Endothelial cell of umbilical vein (primary cell): ENCODE measurements around the gene FAM110C. TPM values are rescaled to one million over a fixed set of nuclear protein-coding genes. Genes with fewer than 3 reads are reported as not detected.

Experiments
- BruUV-seq: library from RNA; stranded (reverse); fragments of 400-500 nt; replicated peaks from 2 replicates; lab custom pipeline; 2021; lab: Mats Ljungman, UMichigan
- CTCF ChIA-PET: fragments of 300-600, 350-600 bp; sonication (Branson Sonifier 250); formaldehyde crosslinking; loops from one replicate; lab custom pipeline; 2021; ENCODE audit warnings: antibody characterized with exemption, inconsistent platforms; lab: Charles Lee
- POLR2A ChIA-PET: fragments of 300-600, 350-600 bp; sonication (Branson Sonifier 250); formaldehyde crosslinking; loops from one replicate; lab custom pipeline; 2021; ENCODE audit warnings: antibody characterized with exemption, inconsistent platforms; lab: Charles Lee
- DNase-seq: peaks from one replicate; pipeline ENCODE4 v3.0.0-alpha.2; 2011; ENCODE audit warnings: low read depth, low spot score
- FAIRE-seq: peaks from 2 replicates; lab custom pipeline; 2011; peaks lifted over from hg19 to GRCh38; lab: Jason Lieb, UNC
- H2AFZ ChIP-seq: 2 replicates; pipeline ENCODE4 v1.6.0; 2012; ENCODE audit warnings: low read depth, low read length, control low read depth, inconsistent platforms
- H3K27ac ChIP-seq: 2 replicates; pipeline ENCODE4 v1.5.1; 2011; ENCODE audit warnings: low read depth, mild to moderate bottlenecking, control low read depth, low read length, moderate library complexity; ENCODE audit not compliant: insufficient read depth
- H3K27me3 ChIP-seq, 2 experiments: 2 replicates each; pipeline versions ENCODE4 v1.6.0 to v1.6.1; 2011; ENCODE audit warnings: low read length in 2 of 2, mixed read lengths in 1 of 2; ENCODE audit not compliant: control insufficient read depth in 2 of 2, insufficient read depth in 2 of 2
- H3K36me3 ChIP-seq, 2 experiments: 2 replicates in 1 of 2; 3 replicates in 1 of 2; pipeline ENCODE4 v1.5.1; 2011; ENCODE audit warnings: low read length in 2 of 2, mild to moderate bottlenecking in 1 of 2, moderate library complexity in 1 of 2; ENCODE audit not compliant: control insufficient read depth in 2 of 2, insufficient read depth in 2 of 2; ENCODE audit errors: extremely low read depth in 1 of 2
- H3K4me1 ChIP-seq: 3 replicates; pipeline ENCODE4 v1.5.1; 2011; ENCODE audit warnings: mild to moderate bottlenecking, low read length; ENCODE audit not compliant: control insufficient read depth, insufficient read depth; ENCODE audit errors: extremely low read depth
- H3K4me2 ChIP-seq: 2 replicates; pipeline ENCODE4 v1.6.1; 2011; ENCODE audit warnings: low read length, control low read depth, mixed read lengths; ENCODE audit not compliant: insufficient read depth
- H3K4me3 ChIP-seq, 3 experiments: fragments of 200-600 bp in 1 of 3; sonication (generic), shearing (Covaris generic) in 1 of 3; replicated peaks in 1 of 3; 2 replicates each; pipeline ENCODE4 v1.5.1; 2011 to 2016; ENCODE audit warnings: control low read depth in 3 of 3, low read length in 3 of 3, mild to moderate bottlenecking in 2 of 3, inconsistent platforms in 1 of 3, low read depth in 1 of 3, moderate library complexity in 1 of 3; ENCODE audit not compliant: insufficient read depth in 1 of 3
- H3K79me2 ChIP-seq: 2 replicates; pipeline ENCODE4 v1.6.0; 2012; ENCODE audit warnings: low read length, inconsistent platforms; ENCODE audit not compliant: control insufficient read depth, insufficient read depth
- H3K9ac ChIP-seq: replicated peaks from 2 replicates; pipeline ENCODE3; 2011; ENCODE audit warnings: low read length, control low read depth; ENCODE audit not compliant: insufficient read depth; ENCODE audit errors: extremely low read depth
- H3K9me1 ChIP-seq: replicated peaks from 3 replicates; pipeline ENCODE4 v1.6.0; 2011; ENCODE audit warnings: mild to moderate bottlenecking, low read length; ENCODE audit not compliant: control insufficient read depth, insufficient read depth; ENCODE audit errors: extremely low read depth
- H3K9me3 ChIP-seq: replicated peaks from 2 replicates; pipeline ENCODE4 v1.5.1; 2012; ENCODE audit warnings: low read length, inconsistent platforms; ENCODE audit not compliant: control insufficient read depth, insufficient read depth
- H4K20me1 ChIP-seq: replicated peaks from 2 replicates; pipeline ENCODE3; 2011; ENCODE audit warnings: mild to moderate bottlenecking, low read length; ENCODE audit not compliant: control insufficient read depth, insufficient read depth; ENCODE audit errors: extremely low read depth
- CTCF ChIP-seq, 2 donors: IDR thresholded peaks; 1 replicate in 1 of 2; 2 replicates in 1 of 2; pipeline ENCODE4 v1.5.1; 2011; ENCODE audit warnings: low read length in 2 of 2, mild to moderate bottlenecking in 2 of 2, moderate library complexity in 2 of 2, control low read depth in 1 of 2, inconsistent platforms in 1 of 2, low read depth in 1 of 2; ENCODE audit not compliant: insufficient read depth in 1 of 2; ENCODE audit errors: extremely low read depth in 1 of 2
- EZH2 ChIP-seq: IDR thresholded peaks from 2 replicates; pipeline ENCODE4 v1.6.1; 2012; ENCODE audit warnings: borderline replicate concordance, low read depth, mild to moderate bottlenecking, moderate library complexity, low read length, inconsistent platforms; ENCODE audit not compliant: severe bottlenecking
- FOS ChIP-seq: IDR thresholded peaks from 2 replicates; pipeline ENCODE4 v1.6.1; 2011; ENCODE audit warnings: mild to moderate bottlenecking, low read length, moderate library complexity, borderline replicate concordance; ENCODE audit not compliant: insufficient read depth
- GATA2 ChIP-seq: IDR thresholded peaks from 2 replicates; pipeline ENCODE4 v1.7.0; 2011; ENCODE audit warnings: low read depth, mild to moderate bottlenecking, moderate library complexity, mixed read lengths, low read length; ENCODE audit not compliant: insufficient read length, insufficient read depth
- JUN ChIP-seq: IDR thresholded peaks from 2 replicates; pipeline ENCODE4 v1.6.1; 2011; ENCODE audit warnings: borderline replicate concordance, low read depth; ENCODE audit not compliant: insufficient read length, insufficient read depth
- MYC ChIP-seq: IDR thresholded peaks from one replicate; pipeline ENCODE4 v1.6.1; 2011; ENCODE audit warnings: mild to moderate bottlenecking, low read depth, low read length
- POLR2A ChIP-seq: IDR thresholded peaks from 2 replicates; pipeline ENCODE4 v1.6.1; 2012; ENCODE audit warnings: low read depth, mild to moderate bottlenecking, control low read depth, low read length
- POLR2AphosphoS5 ChIP-seq: IDR thresholded peaks from 2 replicates; pipeline ENCODE4 v1.6.1; 2012; ENCODE audit warnings: low read depth, mild to moderate bottlenecking, control low read depth, low read length, moderate library complexity; ENCODE audit not compliant: insufficient read depth
- dilution Hi-C: fragments of 300-500 bp; cut with MboI; formaldehyde crosslinking; loops from one replicate; pipeline ENCODE4 v1.15.0; 2019; ENCODE audit warnings: low sequenced_read_pairs; ENCODE audit not compliant: extremely low pct_ligation_motif_present
- intact Hi-C: fragments of 100-400 bp; cut with micrococcal nuclease; formaldehyde crosslinking; loops from one replicate; pipeline ENCODE4 v1.10.0; 2022
- polyA plus RNA-seq, 4 experiments: library from polyadenylated mRNA; depleted of rRNA in 3 of 4; stranded (reverse) in 3 of 4; unstranded in 1 of 4; fragments of >200 nt; gene quantifications; 2 replicates each; pipeline versions ENCODE4 v1.2.1 to v1.2.3, GENCODE V29; 2011 to 2012; ENCODE audit warnings: missing spikeins in 1 of 4
- total RNA-seq: library from RNA; stranded (reverse); gene quantifications from 2 replicates; pipeline ENCODE4 v1.2.3, GENCODE V29; 2021
- TF ChIP-seq, protein P1 (sequence below): IDR thresholded peaks from 2 replicates; pipeline ENCODE4 v1.6.1; 2011; ENCODE audit not compliant: insufficient read depth, insufficient read length

FAM110C gene
- total and polyA plus RNA-seq, 2 donors (not counting 3 experiments of a cell fraction or from before 2014, with no cell fraction given), result not detected

- Histone ChIP-seq H3K9me1 (no peaks in the 10 kb centered on the region), H3K4me2 (no peak overlapping the region), H3K79me2 (no peaks in the 10 kb centered on the region), H3K9me3 (no peaks in the 10 kb centered on the region), H2AFZ (no peak overlapping the region), H3K27me3 (no peaks in the 10 kb centered on the region), H3K4me3 (no peak overlapping the region), H3K36me3 (no peaks in the 10 kb centered on the region), H3K9ac (no peak overlapping the region), H4K20me1 (no peaks in the 10 kb centered on the region), H3K4me1 (no peaks in the 10 kb centered on the region), H3K27ac (no peak overlapping the region)
- CTCF ChIA-PET, result no interaction called here
- no peak for TF ChIP-seq POLR2AphosphoS5
- TF ChIP-seq CTCF (IDR thresholded peaks at IDR 0.05; ENCODE audit: extremely low read depth in 1 of 2, insufficient read depth in 1 of 2, low read depth in 1 of 2, low read length in 2 of 2), result no peak
- no peak for TF ChIP-seq GATA2
- no peak for TF ChIP-seq MYC
- no peak for TF ChIP-seq EZH2
- no peak for TF ChIP-seq FOS
- TF ChIP-seq POLR2A, result no peak
- TF ChIP-seq, protein P1, sequence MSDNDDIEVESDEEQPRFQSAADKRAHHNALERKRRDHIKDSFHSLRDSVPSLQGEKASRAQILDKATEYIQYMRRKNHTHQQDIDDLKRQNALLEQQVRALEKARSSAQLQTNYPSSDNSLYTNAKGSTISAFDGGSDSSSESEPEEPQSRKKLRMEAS, result no peak
- no peak for TF ChIP-seq JUN
- intact Hi-C loops, result no loop called here
- no TSS peak for BruUV-seq
- no peak for FAIRE-seq
- no peak for DNase-seq
- dilution Hi-C loops, result no loop called here
- POLR2A ChIA-PET, result no interaction called here
Observed at GRCh38 chr2:47346-47725, 1.0 kb upstream of the FAM110C start.
